Measurements from ENCODE around the gene JMJD7.

DNA sequence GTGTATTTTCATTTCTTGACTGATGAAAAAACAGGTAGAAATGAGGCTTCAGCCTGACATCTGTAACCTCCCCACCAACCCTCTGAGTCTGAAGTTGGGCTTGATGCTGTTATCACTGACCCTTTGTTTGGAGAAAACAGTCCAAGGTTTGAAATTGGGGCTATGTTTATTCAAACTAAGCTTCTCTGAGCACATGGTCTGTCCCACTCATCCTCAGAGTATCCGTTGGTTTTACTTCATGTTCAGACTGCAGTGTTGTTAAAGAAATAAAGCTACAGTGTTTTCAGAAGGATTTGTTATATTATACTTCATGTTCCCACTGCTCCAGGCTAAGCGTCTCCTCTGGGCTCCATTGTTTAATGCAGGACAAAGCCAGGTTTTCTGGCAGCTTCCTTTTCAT lies 47.6 kb upstream of the JMJD7 start:
- TF ChIP-seq, protein P1, sequence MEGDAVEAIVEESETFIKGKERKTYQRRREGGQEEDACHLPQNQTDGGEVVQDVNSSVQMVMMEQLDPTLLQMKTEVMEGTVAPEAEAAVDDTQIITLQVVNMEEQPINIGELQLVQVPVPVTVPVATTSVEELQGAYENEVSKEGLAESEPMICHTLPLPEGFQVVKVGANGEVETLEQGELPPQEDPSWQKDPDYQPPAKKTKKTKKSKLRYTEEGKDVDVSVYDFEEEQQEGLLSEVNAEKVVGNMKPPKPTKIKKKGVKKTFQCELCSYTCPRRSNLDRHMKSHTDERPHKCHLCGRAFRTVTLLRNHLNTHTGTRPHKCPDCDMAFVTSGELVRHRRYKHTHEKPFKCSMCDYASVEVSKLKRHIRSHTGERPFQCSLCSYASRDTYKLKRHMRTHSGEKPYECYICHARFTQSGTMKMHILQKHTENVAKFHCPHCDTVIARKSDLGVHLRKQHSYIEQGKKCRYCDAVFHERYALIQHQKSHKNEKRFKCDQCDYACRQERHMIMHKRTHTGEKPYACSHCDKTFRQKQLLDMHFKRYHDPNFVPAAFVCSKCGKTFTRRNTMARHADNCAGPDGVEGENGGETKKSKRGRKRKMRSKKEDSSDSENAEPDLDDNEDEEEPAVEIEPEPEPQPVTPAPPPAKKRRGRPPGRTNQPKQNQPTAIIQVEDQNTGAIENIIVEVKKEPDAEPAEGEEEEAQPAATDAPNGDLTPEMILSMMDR (IDR thresholded peaks at IDR 0.05): no peak
- TF ChIP-seq, protein P2, sequence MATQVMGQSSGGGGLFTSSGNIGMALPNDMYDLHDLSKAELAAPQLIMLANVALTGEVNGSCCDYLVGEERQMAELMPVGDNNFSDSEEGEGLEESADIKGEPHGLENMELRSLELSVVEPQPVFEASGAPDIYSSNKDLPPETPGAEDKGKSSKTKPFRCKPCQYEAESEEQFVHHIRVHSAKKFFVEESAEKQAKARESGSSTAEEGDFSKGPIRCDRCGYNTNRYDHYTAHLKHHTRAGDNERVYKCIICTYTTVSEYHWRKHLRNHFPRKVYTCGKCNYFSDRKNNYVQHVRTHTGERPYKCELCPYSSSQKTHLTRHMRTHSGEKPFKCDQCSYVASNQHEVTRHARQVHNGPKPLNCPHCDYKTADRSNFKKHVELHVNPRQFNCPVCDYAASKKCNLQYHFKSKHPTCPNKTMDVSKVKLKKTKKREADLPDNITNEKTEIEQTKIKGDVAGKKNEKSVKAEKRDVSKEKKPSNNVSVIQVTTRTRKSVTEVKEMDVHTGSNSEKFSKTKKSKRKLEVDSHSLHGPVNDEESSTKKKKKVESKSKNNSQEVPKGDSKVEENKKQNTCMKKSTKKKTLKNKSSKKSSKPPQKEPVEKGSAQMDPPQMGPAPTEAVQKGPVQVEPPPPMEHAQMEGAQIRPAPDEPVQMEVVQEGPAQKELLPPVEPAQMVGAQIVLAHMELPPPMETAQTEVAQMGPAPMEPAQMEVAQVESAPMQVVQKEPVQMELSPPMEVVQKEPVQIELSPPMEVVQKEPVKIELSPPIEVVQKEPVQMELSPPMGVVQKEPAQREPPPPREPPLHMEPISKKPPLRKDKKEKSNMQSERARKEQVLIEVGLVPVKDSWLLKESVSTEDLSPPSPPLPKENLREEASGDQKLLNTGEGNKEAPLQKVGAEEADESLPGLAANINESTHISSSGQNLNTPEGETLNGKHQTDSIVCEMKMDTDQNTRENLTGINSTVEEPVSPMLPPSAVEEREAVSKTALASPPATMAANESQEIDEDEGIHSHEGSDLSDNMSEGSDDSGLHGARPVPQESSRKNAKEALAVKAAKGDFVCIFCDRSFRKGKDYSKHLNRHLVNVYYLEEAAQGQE (IDR thresholded peaks at IDR 0.05; ENCODE audit: insufficient read depth in 1 of 2, low read depth in 2 of 2, low read length in 1 of 2): no peak
- TF ChIP-seq POLR2AphosphoS5 (IDR thresholded peaks at IDR 0.05; ENCODE audit: low read depth, low read length): no peak
- TF ChIP-seq SIN3A (IDR thresholded peaks at IDR 0.05; ENCODE audit: borderline replicate concordance, insufficient read depth, low read depth, low read length): no peak
